ENCODE data around the gene ADAMTS14.

DNA sequence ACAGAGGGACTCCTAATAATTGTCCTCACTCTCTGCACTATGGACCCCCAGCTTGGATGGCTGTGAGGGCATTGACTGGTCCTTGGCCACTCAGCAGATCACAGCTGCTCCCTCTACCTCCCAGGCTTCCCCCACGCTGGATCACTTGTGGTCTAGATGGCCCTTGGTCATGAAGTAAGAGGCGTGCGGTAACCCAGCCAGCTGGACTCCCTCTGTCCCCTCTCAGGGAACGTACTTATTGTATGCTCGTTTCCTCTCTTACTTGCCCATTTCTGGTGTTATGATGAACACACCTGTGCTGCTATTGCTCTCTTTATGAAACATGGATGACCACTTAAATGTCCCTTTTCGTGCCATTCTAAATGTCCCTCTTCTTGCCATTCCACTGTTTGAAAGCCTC lies 19.3 kb downstream of the ADAMTS14 start:
- TF ChIP-seq, protein P1, sequence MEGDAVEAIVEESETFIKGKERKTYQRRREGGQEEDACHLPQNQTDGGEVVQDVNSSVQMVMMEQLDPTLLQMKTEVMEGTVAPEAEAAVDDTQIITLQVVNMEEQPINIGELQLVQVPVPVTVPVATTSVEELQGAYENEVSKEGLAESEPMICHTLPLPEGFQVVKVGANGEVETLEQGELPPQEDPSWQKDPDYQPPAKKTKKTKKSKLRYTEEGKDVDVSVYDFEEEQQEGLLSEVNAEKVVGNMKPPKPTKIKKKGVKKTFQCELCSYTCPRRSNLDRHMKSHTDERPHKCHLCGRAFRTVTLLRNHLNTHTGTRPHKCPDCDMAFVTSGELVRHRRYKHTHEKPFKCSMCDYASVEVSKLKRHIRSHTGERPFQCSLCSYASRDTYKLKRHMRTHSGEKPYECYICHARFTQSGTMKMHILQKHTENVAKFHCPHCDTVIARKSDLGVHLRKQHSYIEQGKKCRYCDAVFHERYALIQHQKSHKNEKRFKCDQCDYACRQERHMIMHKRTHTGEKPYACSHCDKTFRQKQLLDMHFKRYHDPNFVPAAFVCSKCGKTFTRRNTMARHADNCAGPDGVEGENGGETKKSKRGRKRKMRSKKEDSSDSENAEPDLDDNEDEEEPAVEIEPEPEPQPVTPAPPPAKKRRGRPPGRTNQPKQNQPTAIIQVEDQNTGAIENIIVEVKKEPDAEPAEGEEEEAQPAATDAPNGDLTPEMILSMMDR (conservative IDR thresholded peaks at IDR 0.05; ENCODE audit: low read depth, low read length) = no peak
- TF ChIP-seq EZH2 (IDR thresholded peaks at IDR 0.05; ENCODE audit: low read length, unreplicated experiment) = no peak

Data from PC-3 (cell line).